K562 (cell line): ENCODE results near the gene PRKG1.

Experiments used
- ATF1 ChIP-seq, 2 experiments: fragments of 450-650 bp in 1 of 2; IDR thresholded peaks; 2 replicates each; pipeline ENCODE4 v1.6.1; 2016; ENCODE audit warnings: missing compliant biosample characterization in 1 of 2, missing genetic modification characterization in 1 of 2
- CTCF ChIP-seq, 3 experiments: IDR thresholded peaks in 2 of 3; conservative IDR thresholded peaks in 1 of 3; 2 replicates each; pipeline ENCODE4 v1.5.1; 2011 to 2012; ENCODE audit warnings: low read length in 3 of 3, mild to moderate bottlenecking in 3 of 3, control low read depth in 2 of 3, improper control_type of control experiment in 1 of 3, inconsistent platforms in 1 of 3, low read depth in 1 of 3, mixed read lengths in 1 of 3, moderate library complexity in 1 of 3; ENCODE audit not compliant: insufficient read depth in 2 of 3
- EP300 ChIP-seq: IDR thresholded peaks from 2 replicates; pipeline ENCODE4 v1.6.1; 2012; ENCODE audit warnings: low read length, improper control_type of control experiment
- GTF2B ChIP-seq: IDR thresholded peaks from 2 replicates; pipeline ENCODE4 v1.6.1; 2011; ENCODE audit not compliant: insufficient read length; ENCODE audit errors: extremely low read depth
- USF2 ChIP-seq: sonication (generic); formaldehyde crosslinking; IDR thresholded peaks from 2 replicates; pipeline ENCODE4 v1.5.0; 2020; ENCODE audit warnings: missing genetic modification reagents
- ZNF592 ChIP-seq: fragments of 450-650 bp; IDR thresholded peaks from 2 replicates; pipeline ENCODE4 v1.6.1; 2017; ENCODE audit warnings: antibody characterized with exemption, mild to moderate bottlenecking
- ZZZ3 ChIP-seq: fragments of 450-650 bp; IDR thresholded peaks from 2 replicates; pipeline ENCODE4 v1.6.1; 2016; ENCODE audit warnings: antibody characterized with exemption, mild to moderate bottlenecking, moderate library complexity

- no peak for TF ChIP-seq ZNF592
- no peak for TF ChIP-seq CTCF (IDR thresholded peaks at IDR 0.05 in 2 of 3, conservative IDR thresholded peaks at IDR 0.05 in 1 of 3; ENCODE audit: insufficient read depth in 2 of 3, low read depth in 1 of 3, low read length in 3 of 3)
- no peak for TF ChIP-seq ATF1 (CRISPR knock-in tag; IDR thresholded peaks at IDR 0.05)
- no peak for TF ChIP-seq ATF1 (tag; IDR thresholded peaks at IDR 0.05)
- no peak for TF ChIP-seq GTF2B
- TF ChIP-seq USF2 (CRISPR knock-in tag): no peak
- no peak for TF ChIP-seq ZZZ3
- no peak for TF ChIP-seq EP300
Observed at GRCh38 chr10:51834548-51834947, 760.3 kb downstream of the PRKG1 start.
